Ascending aorta (tissue), 2 donors: Measurements from ENCODE around the gene SHF. TPM values are rescaled to one million over a fixed set of nuclear protein-coding genes. Genes with fewer than 3 reads are reported as not detected.
A peak's percentile ranks its signal among the peaks of the same experiment; 100 is the strongest.

Experiments
- DNase-seq, 2 donors: peaks; one replicate each; pipeline ENCODE4 v3.0.0-alpha.2; 2019; ENCODE audit warnings: low spot score in 2 of 2
- H3K27ac ChIP-seq, 2 donors: fragments of 200-600 bp; sonication (generic); one replicate each; pipeline ENCODE4 v1.5.1; 2016 to 2017; ENCODE audit warnings: mild to moderate bottlenecking in 1 of 2
- H3K27me3 ChIP-seq: fragments of 200-600 bp; sonication (generic); one replicate; pipeline ENCODE4 v1.5.1; 2017
- H3K36me3 ChIP-seq, 2 donors: fragments of 200-600 bp; sonication (generic); one replicate each; pipeline ENCODE4 v1.5.1; 2016
- H3K4me1 ChIP-seq, 2 donors: fragments of 200-600 bp; sonication (generic); one replicate each; pipeline ENCODE4 v1.5.1; 2016 to 2017; ENCODE audit warnings: mild to moderate bottlenecking in 1 of 2
- H3K4me3 ChIP-seq, 2 donors: fragments of 200-600 bp; sonication (generic); one replicate each; pipeline ENCODE4 v1.5.1; 2016 to 2017; ENCODE audit warnings: mild to moderate bottlenecking in 1 of 2
- H3K9me3 ChIP-seq, 2 donors: fragments of 200-600 bp; sonication (generic); one replicate each; pipeline ENCODE4 v1.5.1; 2016
- intact Hi-C: fragments of 100-400 bp; cut with DNase I; formaldehyde crosslinking; loops from one replicate; pipeline ENCODE4 v1.15.1; 2023
- total RNA-seq: library from RNA; depleted of rRNA; stranded (reverse); fragments of >200 nt; gene quantifications from one replicate; pipeline ENCODE4 v1.1.0, GENCODE V29; 2016
- TF ChIP-seq, protein P1 (sequence below), 3 experiments: fragments of 200-600 bp in 2 of 3; fragments of 450-650 bp in 1 of 3; sonication (generic) in 2 of 3; IDR thresholded peaks; one replicate each; pipeline ENCODE4 v1.5.1; 2016 to 2019; ENCODE audit warnings: antibody characterized with exemption in 3 of 3, mild to moderate bottlenecking in 1 of 3, moderate library complexity in 1 of 3

SHF gene
- total RNA-seq, 1 donor from 2014 or later: 75.0 TPM

GRCh38 chr15:45180201-45180600, 7.6 kb downstream of the SHF start:
- DNase-seq: no peak
- TF ChIP-seq, protein P1, sequence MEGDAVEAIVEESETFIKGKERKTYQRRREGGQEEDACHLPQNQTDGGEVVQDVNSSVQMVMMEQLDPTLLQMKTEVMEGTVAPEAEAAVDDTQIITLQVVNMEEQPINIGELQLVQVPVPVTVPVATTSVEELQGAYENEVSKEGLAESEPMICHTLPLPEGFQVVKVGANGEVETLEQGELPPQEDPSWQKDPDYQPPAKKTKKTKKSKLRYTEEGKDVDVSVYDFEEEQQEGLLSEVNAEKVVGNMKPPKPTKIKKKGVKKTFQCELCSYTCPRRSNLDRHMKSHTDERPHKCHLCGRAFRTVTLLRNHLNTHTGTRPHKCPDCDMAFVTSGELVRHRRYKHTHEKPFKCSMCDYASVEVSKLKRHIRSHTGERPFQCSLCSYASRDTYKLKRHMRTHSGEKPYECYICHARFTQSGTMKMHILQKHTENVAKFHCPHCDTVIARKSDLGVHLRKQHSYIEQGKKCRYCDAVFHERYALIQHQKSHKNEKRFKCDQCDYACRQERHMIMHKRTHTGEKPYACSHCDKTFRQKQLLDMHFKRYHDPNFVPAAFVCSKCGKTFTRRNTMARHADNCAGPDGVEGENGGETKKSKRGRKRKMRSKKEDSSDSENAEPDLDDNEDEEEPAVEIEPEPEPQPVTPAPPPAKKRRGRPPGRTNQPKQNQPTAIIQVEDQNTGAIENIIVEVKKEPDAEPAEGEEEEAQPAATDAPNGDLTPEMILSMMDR (IDR thresholded peaks at IDR 0.05): no peak
- Histone ChIP-seq H3K9me3 (no peaks in the 10 kb centered on the region), H3K4me1 (peaks cover 0 to 3% of the 10 kb centered on the region in 2 donors), H3K27me3 (no peaks in the 10 kb centered on the region), H3K27ac (no peak overlapping the region), H3K4me3 (no peak overlapping the region), H3K36me3 (peaks cover 0 to 9% of the 10 kb centered on the region in 2 donors)
- intact Hi-C loops: no loop called here

DNA sequence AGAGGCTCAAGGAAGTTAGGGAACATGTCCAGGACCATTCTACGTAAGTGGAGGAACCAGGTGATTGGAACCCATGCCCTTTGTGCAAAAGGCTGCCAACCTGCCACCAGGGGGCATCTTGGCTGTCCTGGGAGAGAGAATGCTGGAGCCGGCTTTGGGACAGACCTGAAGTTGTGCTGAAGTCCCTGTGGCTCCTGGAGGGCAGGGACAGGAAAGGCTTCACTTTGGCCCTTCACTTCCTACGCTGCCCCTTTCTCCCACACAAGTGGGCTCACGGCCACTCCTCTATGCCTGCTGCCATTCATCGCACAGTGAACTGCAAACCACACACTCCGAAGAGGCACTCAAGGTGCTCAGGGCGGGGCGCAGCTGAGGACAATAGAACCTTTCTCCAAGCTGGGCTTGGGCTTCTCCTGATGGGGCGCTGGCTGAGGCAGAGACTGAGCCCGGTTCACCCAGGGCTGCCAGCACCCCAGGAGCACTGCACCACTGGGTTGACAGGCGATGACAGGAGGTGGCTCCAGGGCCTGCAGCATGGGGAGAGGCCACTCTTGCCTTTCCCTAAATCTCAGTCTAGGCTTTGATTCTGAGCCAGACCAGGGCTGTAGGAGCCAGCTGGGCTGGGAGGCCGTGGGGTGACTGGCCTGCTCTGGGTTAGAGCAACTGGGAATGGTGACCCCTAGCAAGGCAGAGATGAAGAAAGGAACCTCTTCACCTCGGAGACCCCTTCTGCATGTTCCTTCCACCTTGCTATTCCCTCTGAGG, 8.4 kb downstream of the SHF start:
- intact Hi-C loops: no loop called here

GRCh38 chr15:45177285-45177684, 10.5 kb downstream of the SHF start:
- no peaks in the 10 kb centered on the region for H3K9me3 ChIP-seq
- no peaks in the 10 kb centered on the region for H3K4me1 ChIP-seq
- peak overlapping the region in 1 of 2 donors; percentile 18 for H3K27ac ChIP-seq
- peaks cover 0 to 25% of the 10 kb centered on the region in 2 donors for H3K36me3 ChIP-seq
- DNase-seq: no peak
- no peaks in the 10 kb centered on the region for H3K27me3 ChIP-seq
- intact Hi-C loops: no loop called here
- no peak overlapping the region for H3K4me3 ChIP-seq
- TF ChIP-seq, protein P1 (IDR thresholded peaks at IDR 0.05): no peak

More for the DNA sequence above, 8.4 kb downstream of the SHF start:
- Histone ChIP-seq H3K4me1 (no peaks in the 10 kb centered on the region), H3K27ac (peak overlapping the region in 1 of 2 donors; percentile 3), H3K9me3 (no peaks in the 10 kb centered on the region), H3K36me3 (peaks cover 0 to 15% of the 10 kb centered on the region in 2 donors), H3K27me3 (no peaks in the 10 kb centered on the region), H3K4me3 (no peak overlapping the region)
- TF ChIP-seq, protein P1 (IDR thresholded peaks at IDR 0.05): peak in 2 of 3 experiments; percentile 27 to 34
- no peak for DNase-seq

DNA sequence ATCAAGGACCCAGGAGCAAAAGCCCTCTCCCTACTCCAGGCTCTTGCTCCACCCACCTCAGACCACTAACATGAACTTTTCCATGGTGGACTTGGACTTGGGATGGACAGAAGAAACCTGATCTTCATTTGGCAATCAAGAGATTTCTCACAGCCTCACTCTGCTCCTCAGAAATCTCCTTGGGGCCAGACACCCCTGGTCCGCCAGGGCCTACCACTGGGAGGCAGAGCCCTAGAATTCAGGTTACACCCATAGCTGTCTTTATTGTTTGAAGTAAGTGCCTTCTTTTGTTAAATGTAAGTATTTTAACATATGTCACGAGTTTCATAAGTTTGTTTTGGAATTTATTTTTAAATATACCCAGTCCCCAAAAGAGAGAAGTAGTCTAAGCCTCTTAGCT, 13.2 kb downstream of the SHF start:
- no peaks in the 10 kb centered on the region for H3K4me1 ChIP-seq
- no peak overlapping the region for H3K4me3 ChIP-seq
- H3K27me3 ChIP-seq: no peaks in the 10 kb centered on the region
- no peak overlapping the region for H3K27ac ChIP-seq
- H3K36me3 ChIP-seq: peaks cover 0 to 25% of the 10 kb centered on the region in 2 donors
- no peaks in the 10 kb centered on the region for H3K9me3 ChIP-seq
- TF ChIP-seq, protein P1 (IDR thresholded peaks at IDR 0.05): no peak
- DNase-seq: no peak
- intact Hi-C loops: no loop called here

GRCh38 chr15:45174069-45174468, 13.7 kb downstream of the SHF start:
- H3K27ac ChIP-seq: no peak overlapping the region
- no peaks in the 10 kb centered on the region for H3K9me3 ChIP-seq
- no peak for DNase-seq
- intact Hi-C loops: no loop called here
- no peaks in the 10 kb centered on the region for H3K4me1 ChIP-seq
- TF ChIP-seq, protein P1 (IDR thresholded peaks at IDR 0.05): no peak
- H3K4me3 ChIP-seq: no peak overlapping the region
- H3K27me3 ChIP-seq: no peaks in the 10 kb centered on the region
- H3K36me3 ChIP-seq: peaks cover 0 to 25% of the 10 kb centered on the region in 2 donors
